Measurements from ENCODE around the gene SLC51A. TPM values are rescaled to one million over a fixed set of nuclear protein-coding genes. Genes with fewer than 3 reads are reported as not detected.

SLC51A gene
- total and polyA plus RNA-seq, 4 experiments from 2014 or later: 2.7 TPM; not detected in 3

- intact Hi-C loops (cut with micrococcal nuclease): loop anchor here (1.0 kb wide), 2 partner anchors 14 to 45 kb away; partner anchors contain the start of genes DYNLT2B and PCYT1A
- ChIA-PET POLR2A (ENCODE audit: partially characterized antibody) (interaction anchor here (1.3 to 3.1 kb wide), 2 partner anchors 44 to 54 kb away, joined by 3 to 24 read pairs; partner anchors contain the start of gene DYNLT2B), CTCF (ENCODE audit: partially characterized antibody) (interaction anchor here (0.7 to 1.7 kb wide), 3 partner anchors 10 to 200 kb away, joined by 3 to 9 read pairs (median 6); no protein-coding TSS in a partner anchor)
- DNase-seq: no peak
- Histone ChIP-seq H3K36me3 (ENCODE audit: insufficient read depth, low read length) (peaks cover 9% of the 10 kb centered on the region), H3K4me3 (ENCODE audit: low read length in 2 of 2) (peak overlapping the region in 1 of 2 donors; percentile 21), H3K27ac (ENCODE audit: low read depth, low read length) (peak overlapping the region; percentile 75), H3K27me3 (ENCODE audit: insufficient read depth, low read length) (no peaks in the 10 kb centered on the region), H3K4me1 (ENCODE audit: insufficient read depth, low read length) (peaks cover 36% of the 10 kb centered on the region), H3K9me3 (ENCODE audit: control insufficient read depth in 1 of 2, low read length in 2 of 2) (no peaks in the 10 kb centered on the region)
- Mint-ChIP-seq H3K4me3 (peak overlapping the region in 3 of 8 donors; percentile 3 to 26 (median 20)), H3K27ac (peak overlapping the region; percentile 36 to 98 (median 89)), H3K9me3 (no peaks in the 10 kb centered on the region), H3K4me1 (peaks cover 28 to 57% (median 39%) of the 10 kb centered on the region in 4 donors), H3K27me3 (no peaks in the 10 kb centered on the region), H3K36me3 (peaks cover 25 to 29% of the 10 kb centered on the region in 2 donors)
Measured at GRCh38 chr3:196273655-196274054, 57.3 kb downstream of the SLC51A start.

GRCh38 chr3:196274585-196274984 is 58.3 kb downstream of the SLC51A start:
- ChIA-PET POLR2A (ENCODE audit: partially characterized antibody) (interaction anchor here (0.6 to 3.1 kb wide), 6 partner anchors 10 to 294 kb away, joined by 3 to 24 read pairs (median 4); partner anchors contain the start of genes DYNLT2B, FBXO45 and WDR53), CTCF (ENCODE audit: partially characterized antibody) (interaction anchor here (0.8 to 1.2 kb wide), 3 partner anchors 14 to 43 kb away, joined by 3 to 5 read pairs (median 3); partner anchors contain the start of gene DYNLT2B)
- Mint-ChIP-seq H3K4me1 (peaks cover 29 to 63% (median 38%) of the 10 kb centered on the region in 4 donors), H3K4me3 (peak overlapping the region; percentile 76 to 89 (median 82)), H3K27ac (peak overlapping the region; percentile 89 to 99 (median 97)), H3K9me3 (no peaks in the 10 kb centered on the region), H3K36me3 (peaks cover 20 to 24% of the 10 kb centered on the region in 2 donors), H3K27me3 (no peaks in the 10 kb centered on the region)
- Histone ChIP-seq H3K4me3 (ENCODE audit: low read length in 2 of 2) (peak overlapping the region; percentile 21 to 52), H3K27me3 (ENCODE audit: insufficient read depth, low read length) (no peaks in the 10 kb centered on the region), H3K4me1 (ENCODE audit: insufficient read depth, low read length) (peaks cover 46% of the 10 kb centered on the region), H3K9me3 (ENCODE audit: control insufficient read depth in 1 of 2, low read length in 2 of 2) (no peaks in the 10 kb centered on the region), H3K27ac (ENCODE audit: low read depth, low read length) (peak overlapping the region; percentile 75), H3K36me3 (ENCODE audit: insufficient read depth, low read length) (no peaks in the 10 kb centered on the region)
- intact Hi-C loops (cut with micrococcal nuclease): loop anchor here (1.0 kb wide), 2 partner anchors 13 to 44 kb away; partner anchors contain the start of genes DYNLT2B and PCYT1A
- DNase-seq: peak; percentile 71 to 86 (median 79)

- Mint-ChIP-seq H3K4me1 (peaks cover 30 to 64% (median 38%) of the 10 kb centered on the region in 4 donors), H3K9me3 (no peaks in the 10 kb centered on the region), H3K27ac (peak overlapping the region; percentile 89 to 99 (median 97)), H3K27me3 (no peaks in the 10 kb centered on the region), H3K4me3 (peak overlapping the region; percentile 76 to 89 (median 82)), H3K36me3 (peaks cover 17 to 19% of the 10 kb centered on the region in 2 donors)
- no peak for DNase-seq
- peak overlapping the region; percentile 75 for H3K27ac ChIP-seq (ENCODE audit: low read depth, low read length)
- peaks cover 46% of the 10 kb centered on the region for H3K4me1 ChIP-seq (ENCODE audit: insufficient read depth, low read length)
- ChIA-PET POLR2A (ENCODE audit: partially characterized antibody) (interaction anchor here (0.6 to 3.1 kb wide), 5 partner anchors 16 to 294 kb away, joined by 3 to 24 read pairs (median 3); partner anchors contain the start of genes DYNLT2B, FBXO45 and WDR53), CTCF (ENCODE audit: partially characterized antibody) (interaction anchor here (1.0 to 1.2 kb wide), 2 partner anchors 13 to 22 kb away, joined by 3 read pairs; no protein-coding TSS in a partner anchor)
- no peaks in the 10 kb centered on the region for H3K9me3 ChIP-seq (ENCODE audit: control insufficient read depth in 1 of 2, low read length in 2 of 2)
- peak overlapping the region; percentile 21 to 40 for H3K4me3 ChIP-seq (ENCODE audit: low read length in 2 of 2)
- no peaks in the 10 kb centered on the region for H3K36me3 ChIP-seq (ENCODE audit: insufficient read depth, low read length)
- no peaks in the 10 kb centered on the region for H3K27me3 ChIP-seq (ENCODE audit: insufficient read depth, low read length)
- intact Hi-C loops (cut with micrococcal nuclease): no loop called here
Measured at GRCh38 chr3:196275126-196275525, 58.8 kb downstream of the SLC51A start.

GRCh38 chr3:196280689-196281440 is 64.5 kb downstream of the SLC51A start:
- intact Hi-C loops (cut with micrococcal nuclease): no loop called here
- H3K36me3 ChIP-seq (ENCODE audit: insufficient read depth, low read length): no peaks in the 10 kb centered on the region
- H3K9me3 Mint-ChIP-seq: no peaks in the 10 kb centered on the region
- no peak for DNase-seq
- H3K9me3 ChIP-seq (ENCODE audit: control insufficient read depth in 1 of 2, low read length in 2 of 2): no peaks in the 10 kb centered on the region
- peak overlapping the region; percentile 17 to 85 (median 43) for H3K27ac Mint-ChIP-seq
- peaks cover 4 to 11% of the 10 kb centered on the region in 2 donors for H3K36me3 Mint-ChIP-seq
- CTCF ChIA-PET (ENCODE audit: partially characterized antibody): interaction anchor here (1.1 to 2.8 kb wide), 4 partner anchors 8 to 248 kb away, joined by 4 to 8 read pairs (median 6); no protein-coding TSS in a partner anchor
- no peaks in the 10 kb centered on the region for H3K27me3 Mint-ChIP-seq
- H3K4me3 ChIP-seq (ENCODE audit: low read length in 2 of 2): no peak overlapping the region
- H3K4me1 ChIP-seq (ENCODE audit: insufficient read depth, low read length): peaks cover 58% of the 10 kb centered on the region
- no peaks in the 10 kb centered on the region for H3K27me3 ChIP-seq (ENCODE audit: insufficient read depth, low read length)
- POLR2A ChIA-PET (ENCODE audit: partially characterized antibody): interaction anchor here (0.9 to 2.0 kb wide), 3 partner anchors 27 to 151 kb away, joined by 4 to 7 read pairs (median 5); partner anchors contain the start of gene DYNLT2B
- no peak overlapping the region for H3K27ac ChIP-seq (ENCODE audit: low read depth, low read length)
- H3K4me1 Mint-ChIP-seq: peaks cover 43 to 64% (median 56%) of the 10 kb centered on the region in 4 donors
- peak overlapping the region in 3 of 8 donors; percentile 1 to 47 (median 24) for H3K4me3 Mint-ChIP-seq

- CTCF ChIA-PET (ENCODE audit: partially characterized antibody): interaction anchor here (1.4 to 2.8 kb wide), 3 partner anchors 9 to 247 kb away, joined by 6 to 8 read pairs (median 7); no protein-coding TSS in a partner anchor
- no peaks in the 10 kb centered on the region for H3K27me3 ChIP-seq (ENCODE audit: insufficient read depth, low read length)
- Mint-ChIP-seq H3K27ac (peak overlapping the region; percentile 9 to 80 (median 43)), H3K27me3 (no peaks in the 10 kb centered on the region), H3K4me1 (peaks cover 48 to 75% (median 65%) of the 10 kb centered on the region in 4 donors), H3K36me3 (peaks cover 4 to 12% of the 10 kb centered on the region in 2 donors), H3K9me3 (no peaks in the 10 kb centered on the region), H3K4me3 (peak overlapping the region in 1 of 8 donors; percentile 26)
- POLR2A ChIA-PET (ENCODE audit: partially characterized antibody): interaction anchor here (0.9 to 2.0 kb wide), 3 partner anchors 28 to 150 kb away, joined by 4 to 7 read pairs (median 5); partner anchors contain the start of gene DYNLT2B
- no peak overlapping the region for H3K4me3 ChIP-seq (ENCODE audit: low read length in 2 of 2)
- peaks cover 69% of the 10 kb centered on the region for H3K4me1 ChIP-seq (ENCODE audit: insufficient read depth, low read length)
- H3K27ac ChIP-seq (ENCODE audit: low read depth, low read length): peak overlapping the region; percentile 11
- H3K36me3 ChIP-seq (ENCODE audit: insufficient read depth, low read length): no peaks in the 10 kb centered on the region
- intact Hi-C loops (cut with micrococcal nuclease): no loop called here
- DNase-seq: no peak
- no peaks in the 10 kb centered on the region for H3K9me3 ChIP-seq (ENCODE audit: control insufficient read depth in 1 of 2, low read length in 2 of 2)
Measured at GRCh38 chr3:196281962-196282361, 65.6 kb downstream of the SLC51A start.

Data from CD4-positive, alpha-beta memory T cell (primary cell).